ENCODE results near the gene CTAGE1. TPM values are rescaled to one million over a fixed set of nuclear protein-coding genes. Genes with fewer than 3 reads are reported as not detected.
"Not testable (repeated sequence)": the region's sequence is repeated elsewhere in the genome, so short reads cannot be mapped to it uniquely, and the experiment has no call there.

Gene CTAGE1
- total and polyA plus RNA-seq, 2 experiments from 2014 or later: 0.47 TPM; not detected in 1

DNA sequence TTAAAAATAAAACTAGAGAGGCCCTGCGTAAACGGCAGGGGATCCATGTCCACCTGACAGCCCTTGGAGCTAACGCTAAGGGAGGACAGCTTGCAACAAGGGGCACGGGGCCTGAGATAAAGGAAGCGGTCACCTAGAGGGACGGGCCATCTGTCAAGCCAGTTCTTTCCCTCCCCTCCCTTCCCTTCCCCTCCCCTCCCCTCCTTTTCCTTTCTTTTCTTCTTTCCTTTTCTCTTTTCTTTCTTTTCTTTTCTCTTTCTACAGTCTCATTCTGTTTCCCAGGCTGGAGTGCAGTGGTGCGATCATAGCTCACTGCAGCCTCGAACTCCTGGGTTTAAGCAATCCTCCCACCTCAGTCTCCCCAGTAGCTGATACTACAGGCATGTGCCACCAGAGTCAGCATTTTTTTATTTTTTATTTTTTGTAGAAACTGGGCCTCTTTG, 34.5 kb upstream of the CTAGE1 start:
- H2AFZ ChIP-seq: no peak overlapping the region
- H3K79me2 ChIP-seq: no peaks in the 10 kb centered on the region
- DNase-seq (ENCODE audit: low spot score): no peak
- TF ChIP-seq EZH2 (IDR thresholded peaks at IDR 0.05; ENCODE audit: borderline replicate concordance): no peak
- TF ChIP-seq EZH2phosphoT487 (IDR thresholded peaks at IDR 0.05; ENCODE audit: low read depth, severe bottlenecking, unreplicated experiment): no peak
- TF ChIP-seq, protein P1, sequence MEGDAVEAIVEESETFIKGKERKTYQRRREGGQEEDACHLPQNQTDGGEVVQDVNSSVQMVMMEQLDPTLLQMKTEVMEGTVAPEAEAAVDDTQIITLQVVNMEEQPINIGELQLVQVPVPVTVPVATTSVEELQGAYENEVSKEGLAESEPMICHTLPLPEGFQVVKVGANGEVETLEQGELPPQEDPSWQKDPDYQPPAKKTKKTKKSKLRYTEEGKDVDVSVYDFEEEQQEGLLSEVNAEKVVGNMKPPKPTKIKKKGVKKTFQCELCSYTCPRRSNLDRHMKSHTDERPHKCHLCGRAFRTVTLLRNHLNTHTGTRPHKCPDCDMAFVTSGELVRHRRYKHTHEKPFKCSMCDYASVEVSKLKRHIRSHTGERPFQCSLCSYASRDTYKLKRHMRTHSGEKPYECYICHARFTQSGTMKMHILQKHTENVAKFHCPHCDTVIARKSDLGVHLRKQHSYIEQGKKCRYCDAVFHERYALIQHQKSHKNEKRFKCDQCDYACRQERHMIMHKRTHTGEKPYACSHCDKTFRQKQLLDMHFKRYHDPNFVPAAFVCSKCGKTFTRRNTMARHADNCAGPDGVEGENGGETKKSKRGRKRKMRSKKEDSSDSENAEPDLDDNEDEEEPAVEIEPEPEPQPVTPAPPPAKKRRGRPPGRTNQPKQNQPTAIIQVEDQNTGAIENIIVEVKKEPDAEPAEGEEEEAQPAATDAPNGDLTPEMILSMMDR (IDR thresholded peaks at IDR 0.05; ENCODE audit: poor library complexity): no peak
- H3K4me2 ChIP-seq: peak overlapping the region; percentile 47
- WGBS (ENCODE audit: low lambda C conversion rate, missing lambda C conversion rate): 52% methylated on average over 7 of the region's 8 CpGs
- peak overlapping the region; percentile 69 for H3K27ac ChIP-seq
- no peaks in the 10 kb centered on the region for H3K9me2 ChIP-seq (replicated peaks; ENCODE audit: insufficient read depth)
- H4K20me1 ChIP-seq (ENCODE audit: insufficient read depth, poor library complexity, severe bottlenecking): no peaks in the 10 kb centered on the region
- no peak overlapping the region for H3K4me3 ChIP-seq
- H3K9me3 ChIP-seq (ENCODE audit: low read depth): no peaks in the 10 kb centered on the region
- peaks cover 29% of the 10 kb centered on the region for H3K4me1 ChIP-seq (ENCODE audit: insufficient read depth)
- H3K36me3 ChIP-seq (replicated peaks; ENCODE audit: insufficient read depth, low read depth): no peaks in the 10 kb centered on the region
- H3K27me3 ChIP-seq: no peaks in the 10 kb centered on the region

DNA sequence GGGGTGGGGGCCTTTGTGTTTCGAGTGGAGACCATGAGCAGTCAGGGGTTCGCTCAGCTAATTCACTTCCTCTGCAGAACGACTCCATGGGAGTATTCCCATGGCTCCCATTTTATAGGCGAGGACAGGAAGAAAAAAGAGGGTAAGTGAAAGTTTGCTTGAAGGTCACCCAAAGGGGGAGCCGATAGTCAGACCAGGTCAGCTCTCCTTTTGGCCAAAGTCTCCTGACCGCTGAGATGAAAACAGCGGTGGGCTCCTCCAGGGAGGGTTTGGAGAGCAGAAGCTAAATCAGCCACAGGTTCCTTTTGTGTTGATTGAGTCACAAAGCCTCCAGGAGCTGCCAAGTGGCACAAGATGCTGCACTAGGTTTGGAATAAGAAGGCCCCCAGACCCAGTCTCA, 34.1 kb upstream of the CTAGE1 start:
- DNase-seq (ENCODE audit: low spot score): no peak
- Histone ChIP-seq H3K36me3 (replicated peaks; ENCODE audit: insufficient read depth, low read depth) (no peaks in the 10 kb centered on the region), H2AFZ (no peak overlapping the region), H3K27me3 (no peaks in the 10 kb centered on the region), H3K9me3 (ENCODE audit: low read depth) (no peaks in the 10 kb centered on the region), H3K79me2 (no peaks in the 10 kb centered on the region), H4K20me1 (ENCODE audit: insufficient read depth, poor library complexity, severe bottlenecking) (no peaks in the 10 kb centered on the region), H3K27ac (peak overlapping the region; percentile 69), H3K9me2 (replicated peaks; ENCODE audit: insufficient read depth) (no peaks in the 10 kb centered on the region), H3K4me3 (no peak overlapping the region), H3K4me1 (ENCODE audit: insufficient read depth) (peaks cover 24% of the 10 kb centered on the region), H3K4me2 (peak overlapping the region; percentile 47)
- 53% methylated on average over 7 of the region's 7 CpGs for WGBS (ENCODE audit: low lambda C conversion rate, missing lambda C conversion rate)
- TF ChIP-seq EZH2phosphoT487 (IDR thresholded peaks at IDR 0.05; ENCODE audit: low read depth, severe bottlenecking, unreplicated experiment) (no peak), EZH2 (IDR thresholded peaks at IDR 0.05; ENCODE audit: borderline replicate concordance) (no peak)
- TF ChIP-seq, protein P1 (IDR thresholded peaks at IDR 0.05; ENCODE audit: poor library complexity): no peak

DNA sequence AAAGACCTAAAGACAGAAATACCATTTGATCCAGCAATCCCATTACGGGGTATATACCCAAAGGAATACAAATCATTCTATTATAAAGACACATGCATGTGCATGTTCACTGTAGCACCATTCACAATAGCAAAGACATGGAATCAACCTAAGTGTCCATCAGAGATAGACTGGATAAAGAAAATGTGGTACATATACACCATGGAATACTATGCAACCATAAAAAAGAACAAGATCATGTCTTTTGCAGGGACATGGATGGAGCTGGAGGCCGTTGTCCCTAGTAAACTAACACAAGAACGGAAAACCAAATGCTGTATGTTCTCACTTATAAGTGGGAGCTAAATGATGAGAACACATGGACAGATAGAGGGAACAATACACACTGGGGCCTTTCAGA, 33.1 kb upstream of the CTAGE1 start:
- H3K4me2 ChIP-seq; H3K27me3 ChIP-seq; H3K79me2 ChIP-seq; H3K36me3 ChIP-seq (replicated peaks; ENCODE audit: insufficient read depth, low read depth); H3K4me3 ChIP-seq; H2AFZ ChIP-seq; DNase-seq (ENCODE audit: low spot score); H3K9me2 ChIP-seq (replicated peaks; ENCODE audit: insufficient read depth); H3K9me3 ChIP-seq (ENCODE audit: low read depth); H3K27ac ChIP-seq; H4K20me1 ChIP-seq (ENCODE audit: insufficient read depth, poor library complexity, severe bottlenecking): not testable (repeated sequence)
- 92% methylated on average over 3 of the region's 3 CpGs for WGBS (ENCODE audit: low lambda C conversion rate, missing lambda C conversion rate)
- peaks cover 15% of the 10 kb centered on the region for H3K4me1 ChIP-seq (ENCODE audit: insufficient read depth)

DNA sequence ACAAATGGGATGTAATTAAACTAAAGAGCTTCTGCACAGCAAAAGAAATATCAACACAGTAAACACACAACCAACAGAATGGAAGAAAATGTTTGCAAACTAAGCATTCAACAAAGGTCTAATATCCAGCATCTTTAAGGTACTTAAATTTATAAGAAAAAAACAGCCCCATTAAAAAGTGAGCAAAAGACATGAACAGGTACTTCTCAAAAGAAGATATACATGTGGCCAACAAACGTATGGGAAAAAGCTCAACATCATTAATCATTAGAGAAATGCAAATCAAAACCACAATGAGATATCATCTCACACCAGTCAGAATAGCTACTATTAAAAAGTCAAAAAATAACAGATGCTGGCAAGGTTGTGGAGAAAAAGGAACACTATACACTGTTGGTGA, 32.6 kb upstream of the CTAGE1 start:
- not testable (repeated sequence) for H3K27ac ChIP-seq; H2AFZ ChIP-seq; H3K36me3 ChIP-seq (replicated peaks; ENCODE audit: insufficient read depth, low read depth); H4K20me1 ChIP-seq (ENCODE audit: insufficient read depth, poor library complexity, severe bottlenecking); DNase-seq (ENCODE audit: low spot score); H3K27me3 ChIP-seq; H3K4me3 ChIP-seq; H3K9me3 ChIP-seq (ENCODE audit: low read depth); H3K4me2 ChIP-seq; H3K9me2 ChIP-seq (replicated peaks; ENCODE audit: insufficient read depth); H3K79me2 ChIP-seq
- 80% methylated on average over 1 of the region's 1 CpG for WGBS (ENCODE audit: low lambda C conversion rate, missing lambda C conversion rate)
- H3K4me1 ChIP-seq (ENCODE audit: insufficient read depth): peaks cover 13% of the 10 kb centered on the region

DNA sequence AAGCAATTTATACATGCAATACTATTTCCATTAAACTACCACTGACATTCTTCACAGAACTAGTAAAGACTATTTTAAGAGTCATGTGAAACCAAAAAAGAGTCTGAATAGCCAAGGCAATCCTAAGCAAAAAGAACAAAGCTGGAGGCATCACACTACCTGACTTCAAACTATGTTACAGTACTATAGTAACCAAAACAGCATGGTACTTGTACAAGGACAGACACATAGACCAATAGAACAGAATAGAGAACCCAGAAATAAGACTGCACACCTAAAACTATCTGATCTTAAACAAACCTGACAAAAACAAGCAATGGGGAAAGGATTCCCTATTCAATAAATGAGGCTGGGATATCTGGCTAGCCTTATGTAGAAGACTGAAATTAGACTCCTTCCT, 32.0 kb upstream of the CTAGE1 start:
- not testable (repeated sequence) for DNase-seq (ENCODE audit: low spot score); H4K20me1 ChIP-seq (ENCODE audit: insufficient read depth, poor library complexity, severe bottlenecking); H3K4me2 ChIP-seq; H3K27ac ChIP-seq; H2AFZ ChIP-seq; H3K27me3 ChIP-seq; H3K4me1 ChIP-seq (ENCODE audit: insufficient read depth); H3K4me3 ChIP-seq; H3K9me2 ChIP-seq (replicated peaks; ENCODE audit: insufficient read depth); H3K79me2 ChIP-seq; H3K36me3 ChIP-seq (replicated peaks; ENCODE audit: insufficient read depth, low read depth); H3K9me3 ChIP-seq (ENCODE audit: low read depth)

Data from hepatocyte (in vitro differentiated cells).